Measurements from ENCODE around the gene AXIN2. TPM values are rescaled to one million over a fixed set of nuclear protein-coding genes. Genes with fewer than 3 reads are reported as not detected.

Gene AXIN2
- total and polyA plus RNA-seq, 10 of the 15 experiments (the other 5 are each of a cell fraction or from before 2014, with no cell fraction given), result 0.47 to 7.8 (median 3.1) TPM

DNA sequence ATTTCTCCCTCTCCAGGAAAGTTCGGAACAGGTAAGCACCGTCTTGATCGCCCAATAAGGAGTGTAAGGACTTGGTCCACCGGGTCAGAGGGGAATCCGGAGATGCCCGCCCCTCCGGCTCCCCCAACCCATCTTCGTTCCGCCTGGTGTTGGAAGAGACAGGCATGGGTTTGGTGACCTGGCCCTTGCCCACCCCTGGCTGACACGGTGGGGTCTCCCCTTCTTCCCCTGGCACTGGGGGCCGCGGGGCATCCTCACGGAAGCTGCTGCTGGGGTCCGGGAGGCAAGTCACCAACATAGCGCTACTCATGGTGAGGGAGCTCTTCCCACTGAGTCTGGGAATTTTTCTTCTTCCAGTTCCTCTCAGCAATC, 3.2 kb downstream of the AXIN2 start:
- FAIRE-seq, result no peak
- CTCF ChIA-PET, result interaction anchor here (1.6 to 2.5 kb wide), 5 partner anchors 8 to 607 kb away, joined by 3 to 18 read pairs (median 10); no protein-coding TSS in a partner anchor
- Histone ChIP-seq H3K36me3 (ENCODE audit: control insufficient read depth in 2 of 2, insufficient read depth in 2 of 2, low read length in 1 of 2) (no peaks in the 10 kb centered on the region), H3K9me3 (replicated peaks; ENCODE audit: control insufficient read depth, insufficient read depth, low read length) (no peaks in the 10 kb centered on the region), H3K27ac (ENCODE audit: control insufficient read depth, insufficient read depth) (no peak overlapping the region), H3K4me2 (ENCODE audit: control insufficient read depth, insufficient read depth) (peak overlapping the region; percentile 9; the same call in 1 of the 2 replicates), H3K79me2 (ENCODE audit: control insufficient read depth, insufficient read depth, low read length) (no peaks in the 10 kb centered on the region; the same call in 1 of the 2 replicates), H3K4me3 (no peak overlapping the region), H4K20me1 (ENCODE audit: control insufficient read depth, insufficient read depth) (no peaks in the 10 kb centered on the region; the same call in 1 of the 2 replicates), H2AFZ (ENCODE audit: control insufficient read depth, low read depth, low read length) (no peak overlapping the region), H3K4me1 (ENCODE audit: control insufficient read depth, insufficient read depth, low read length) (peaks cover 4% of the 10 kb centered on the region), H3K27me3 (replicated peaks in 1 of 2; ENCODE audit: control insufficient read depth in 2 of 2, insufficient read depth in 2 of 2, low read length in 1 of 2) (peaks cover 0 to 5% of the 10 kb centered on the region in 2 experiments; a peak in 2 of 4 replicates), H3K9ac (ENCODE audit: control insufficient read depth, insufficient read depth, low read length) (no peak overlapping the region)
- intact Hi-C loops (cut with micrococcal nuclease; ENCODE audit: unreplicated experiment), result loop anchor here (5.0 kb wide), 2 partner anchors 101 to 429 kb away; no protein-coding TSS in a partner anchor
- RAD21 ChIA-PET (ENCODE audit: unreplicated experiment), result interaction anchor here (0.6 to 3.5 kb wide), 9 partner anchors 29 to 429 kb away, joined by 3 to 17 read pairs (median 4); no protein-coding TSS in a partner anchor
- BruUV-seq (replicated peaks), result no TSS peak
- TF ChIP-seq RAD51 (IDR thresholded peaks at IDR 0.05) (no peak), BCL11A (IDR thresholded peaks at IDR 0.05; ENCODE audit: low read depth, low read length) (no peak), KAT2A (conservative IDR thresholded peaks at IDR 0.05; ENCODE audit: control insufficient read depth, low read depth, low read length) (no peak), CEBPB (IDR thresholded peaks at IDR 0.05; ENCODE audit: borderline replicate concordance in 1 of 2, low read depth in 2 of 2, low read length in 2 of 2) (no peak), ATF7 (IDR thresholded peaks at IDR 0.05; ENCODE audit: low read depth) (no peak), KDM1A (IDR thresholded peaks at IDR 0.05; ENCODE audit: borderline replicate concordance) (no peak), NR2C1 (IDR thresholded peaks at IDR 0.05) (no peak), POLR2AphosphoS2 (IDR thresholded peaks at IDR 0.05; ENCODE audit: low read depth, low read length) (no peak)
- TF ChIP-seq, protein P1, sequence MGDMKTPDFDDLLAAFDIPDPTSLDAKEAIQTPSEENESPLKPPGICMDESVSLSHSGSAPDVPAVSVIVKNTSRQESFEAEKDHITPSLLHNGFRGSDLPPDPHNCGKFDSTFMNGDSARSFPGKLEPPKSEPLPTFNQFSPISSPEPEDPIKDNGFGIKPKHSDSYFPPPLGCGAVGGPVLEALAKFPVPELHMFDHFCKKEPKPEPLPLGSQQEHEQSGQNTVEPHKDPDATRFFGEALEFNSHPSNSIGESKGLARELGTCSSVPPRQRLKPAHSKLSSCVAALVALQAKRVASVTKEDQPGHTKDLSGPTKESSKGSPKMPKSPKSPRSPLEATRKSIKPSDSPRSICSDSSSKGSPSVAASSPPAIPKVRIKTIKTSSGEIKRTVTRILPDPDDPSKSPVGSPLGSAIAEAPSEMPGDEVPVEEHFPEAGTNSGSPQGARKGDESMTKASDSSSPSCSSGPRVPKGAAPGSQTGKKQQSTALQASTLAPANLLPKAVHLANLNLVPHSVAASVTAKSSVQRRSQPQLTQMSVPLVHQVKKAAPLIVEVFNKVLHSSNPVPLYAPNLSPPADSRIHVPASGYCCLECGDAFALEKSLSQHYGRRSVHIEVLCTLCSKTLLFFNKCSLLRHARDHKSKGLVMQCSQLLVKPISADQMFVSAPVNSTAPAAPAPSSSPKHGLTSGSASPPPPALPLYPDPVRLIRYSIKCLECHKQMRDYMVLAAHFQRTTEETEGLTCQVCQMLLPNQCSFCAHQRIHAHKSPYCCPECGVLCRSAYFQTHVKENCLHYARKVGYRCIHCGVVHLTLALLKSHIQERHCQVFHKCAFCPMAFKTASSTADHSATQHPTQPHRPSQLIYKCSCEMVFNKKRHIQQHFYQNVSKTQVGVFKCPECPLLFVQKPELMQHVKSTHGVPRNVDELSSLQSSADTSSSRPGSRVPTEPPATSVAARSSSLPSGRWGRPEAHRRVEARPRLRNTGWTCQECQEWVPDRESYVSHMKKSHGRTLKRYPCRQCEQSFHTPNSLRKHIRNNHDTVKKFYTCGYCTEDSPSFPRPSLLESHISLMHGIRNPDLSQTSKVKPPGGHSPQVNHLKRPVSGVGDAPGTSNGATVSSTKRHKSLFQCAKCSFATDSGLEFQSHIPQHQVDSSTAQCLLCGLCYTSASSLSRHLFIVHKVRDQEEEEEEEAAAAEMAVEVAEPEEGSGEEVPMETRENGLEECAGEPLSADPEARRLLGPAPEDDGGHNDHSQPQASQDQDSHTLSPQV (IDR thresholded peaks at IDR 0.05), result no peak
- POLR2A ChIA-PET, result interaction anchor here (0.7 kb wide), 1 partner anchor 536 kb away, joined by 4 read pairs; no protein-coding TSS in a partner anchor
- in situ Hi-C loops (cut with MboI), result loop anchor here (5.0 to 25.0 kb wide), 2 partner anchors 326 to 596 kb away; no protein-coding TSS in a partner anchor
- SMC1A ChIA-PET (ENCODE audit: uncharacterized antibody, unreplicated experiment), result interaction anchor here (0.8 to 5.3 kb wide), 5 partner anchors 9 to 429 kb away, joined by 3 to 36 read pairs (median 4); no protein-coding TSS in a partner anchor
- no peak for ATAC-seq
- DNase-seq (ENCODE audit: low read depth, low spot score), result no peak
- 58% methylated on average over 15 of the region's 15 CpGs for WGBS (ENCODE audit: insufficient coverage, insufficient replicate concordance, low lambda C conversion rate, missing lambda C conversion rate)
